T-helper 17 cell (primary cell): ENCODE data around the gene MYH2. TPM values are rescaled to one million over a fixed set of nuclear protein-coding genes. Genes with fewer than 3 reads are reported as not detected.

Source experiments
- ATAC-seq: fragments of 150-1000 bp; cut with Tn5 transposase; 2 replicates; pipeline ENCODE4 v1.10.0; 2021; ENCODE audit warnings: mild to moderate bottlenecking, moderate library complexity
- DNase-seq, 3 donors: peaks; one replicate each; pipeline versions ENCODE4 v3.0.0 to v3.0.0-alpha.2; 2020 to 2021
- H3K9me3 ChIP-seq: one replicate; pipeline ENCODE4 v1.7.0; 2013; ENCODE audit warnings: low read length, mild to moderate bottlenecking; ENCODE audit not compliant: control insufficient read depth, poor library complexity, severe bottlenecking
- H3K27ac Mint-ChIP-seq: one replicate; pipeline ENCODE4 v1.8.0; 2022; ENCODE audit warnings: mild to moderate bottlenecking, moderate library complexity, mixed read lengths
- H3K27me3 Mint-ChIP-seq: one replicate; pipeline ENCODE4 v1.8.0; 2022; ENCODE audit warnings: mixed read lengths
- H3K36me3 Mint-ChIP-seq: one replicate; pipeline ENCODE4 v1.8.0; 2022; ENCODE audit warnings: low read depth, mixed read lengths
- H3K4me1 Mint-ChIP-seq: one replicate; pipeline ENCODE4 v1.8.0; 2022; ENCODE audit warnings: mild to moderate bottlenecking, mixed read lengths
- H3K4me3 Mint-ChIP-seq: one replicate; pipeline ENCODE4 v1.8.0; 2022; ENCODE audit warnings: mild to moderate bottlenecking, moderate library complexity, mixed read lengths
- total RNA-seq, 4 donors: library from RNA in 2 of 4; stranded (reverse) in 2 of 4; gene quantifications; one replicate each; pipeline ENCODE4 v1.2.3 and lab custom pipeline; 2022 to 2026

MYH2 gene
- total RNA-seq, 2 donors from 2014 or later: not detected

DNA sequence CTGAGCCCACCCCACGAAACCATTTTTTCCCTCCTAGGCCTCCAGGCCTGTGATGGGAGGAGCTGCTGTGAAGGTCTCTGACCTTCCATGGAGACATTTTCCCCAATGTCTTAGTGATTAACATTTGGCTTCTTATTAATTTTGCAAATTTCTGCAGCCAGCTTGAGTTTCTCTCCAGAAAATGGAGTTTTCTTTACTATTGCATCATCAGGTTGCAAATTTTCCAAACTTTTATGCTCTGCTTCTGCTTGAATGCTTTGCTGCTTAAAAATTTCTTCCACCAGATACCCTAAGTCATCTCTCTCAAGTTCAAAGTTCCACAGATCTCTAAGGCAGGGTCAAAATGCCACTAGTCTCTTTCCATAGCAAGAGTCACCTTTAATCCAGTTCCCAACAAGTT lies 67.2 kb downstream of the MYH2 start:
- no peak overlapping the region for H3K4me3 Mint-ChIP-seq
- no peaks in the 10 kb centered on the region for H3K36me3 Mint-ChIP-seq
- ATAC-seq (no peak), DNase-seq (no peak)
- no peaks in the 10 kb centered on the region for H3K9me3 ChIP-seq
- no peaks in the 10 kb centered on the region for H3K4me1 Mint-ChIP-seq
- H3K27ac Mint-ChIP-seq: no peak overlapping the region
- no peaks in the 10 kb centered on the region for H3K27me3 Mint-ChIP-seq

DNA sequence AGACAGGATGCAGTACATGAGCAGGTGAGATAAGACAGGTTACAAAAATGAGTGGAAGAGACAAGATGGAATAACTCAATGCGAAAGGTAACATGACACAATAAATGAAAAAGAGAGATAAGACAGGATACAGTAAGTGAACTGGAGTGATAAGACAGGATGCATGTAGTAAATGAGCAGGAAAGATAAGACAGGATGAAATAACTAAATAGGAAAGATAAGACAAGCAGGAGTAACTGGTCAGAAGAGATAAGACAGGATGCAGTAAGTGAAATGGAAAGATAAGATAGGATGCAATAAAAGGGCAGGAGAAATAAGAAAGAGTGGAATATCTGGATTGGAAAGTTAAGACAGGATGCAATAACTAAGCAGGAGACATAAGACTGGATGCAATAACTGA lies 71.8 kb downstream of the MYH2 start:
- no peak overlapping the region for H3K4me3 Mint-ChIP-seq
- no peaks in the 10 kb centered on the region for H3K36me3 Mint-ChIP-seq
- H3K4me1 Mint-ChIP-seq: no peaks in the 10 kb centered on the region

DNA sequence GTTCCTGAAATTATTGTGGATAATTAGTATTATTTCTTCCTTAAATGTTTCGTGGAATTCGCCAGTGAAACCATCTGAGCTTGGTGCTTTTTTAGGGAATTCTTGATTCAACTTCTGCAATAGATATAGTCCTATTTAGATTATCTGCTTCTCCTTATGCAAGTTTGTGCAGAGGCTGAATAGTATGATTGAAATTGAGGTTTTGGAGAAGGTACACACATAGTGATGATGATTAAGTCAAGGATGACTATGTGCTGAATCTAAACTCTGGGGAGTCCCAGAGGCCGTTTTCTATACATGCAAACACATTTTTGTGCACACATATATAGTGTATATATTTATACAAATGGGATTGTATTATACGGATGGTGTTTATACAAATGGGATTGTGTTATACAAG lies 74.9 kb downstream of the MYH2 start:
- Mint-ChIP-seq H3K27me3 (no peaks in the 10 kb centered on the region), H3K27ac (no peak overlapping the region), H3K36me3 (no peaks in the 10 kb centered on the region), H3K4me1 (no peaks in the 10 kb centered on the region), H3K4me3 (no peak overlapping the region)
- DNase-seq (no peak), ATAC-seq (no peak)
- no peaks in the 10 kb centered on the region for H3K9me3 ChIP-seq

More for the DNA sequence above, 71.8 kb downstream of the MYH2 start:
- ATAC-seq (no peak), DNase-seq (no peak)
- H3K27ac Mint-ChIP-seq: no peak overlapping the region
- H3K9me3 ChIP-seq: no peaks in the 10 kb centered on the region
- no peaks in the 10 kb centered on the region for H3K27me3 Mint-ChIP-seq

DNA sequence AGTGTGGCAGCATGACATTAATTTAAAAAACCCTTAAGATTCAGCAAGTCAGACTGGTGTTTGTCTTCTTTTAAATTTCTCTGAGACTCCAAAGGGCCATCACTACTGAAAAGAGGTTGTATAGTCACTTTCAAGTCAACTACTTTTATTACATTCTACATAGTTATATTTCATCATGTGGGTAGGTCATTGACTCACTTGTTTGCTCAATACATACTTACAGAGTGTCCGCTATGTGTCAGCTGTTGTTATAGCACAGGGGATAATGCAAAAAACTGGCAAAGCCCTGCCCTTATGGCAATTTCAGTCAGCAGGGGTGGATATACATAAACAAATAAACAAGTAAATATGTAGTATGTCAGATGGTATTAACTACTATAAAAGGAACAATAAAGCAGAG lies 77.6 kb downstream of the MYH2 start:
- Mint-ChIP-seq H3K27ac (no peak overlapping the region), H3K4me1 (no peaks in the 10 kb centered on the region), H3K4me3 (no peak overlapping the region), H3K36me3 (no peaks in the 10 kb centered on the region), H3K27me3 (no peaks in the 10 kb centered on the region)
- ATAC-seq (no peak), DNase-seq (no peak)
- no peaks in the 10 kb centered on the region for H3K9me3 ChIP-seq

Other genes starting within 250 kb of the MYH2 start
- not detected for gene MYH13, start 176.7 kb downstream of the MYH2 start, total RNA-seq
- not detected for gene MYH8, start 127.7 kb downstream of the MYH2 start, total RNA-seq
- gene MYH4, start 80.1 kb downstream of the MYH2 start, total RNA-seq: not detected
- gene MYH1, start 31.1 kb downstream of the MYH2 start, total RNA-seq: not detected
- 1 to 10 TPM; 2.8 to 3.2 TPM for gene MYH3, start 107.7 kb upstream of the MYH2 start, total RNA-seq
- 10 to 100 TPM; 16.4 to 17.7 TPM for gene SCO1, start 147.9 kb upstream of the MYH2 start, total RNA-seq
- 10 to 100 TPM; 17.6 to 20.9 TPM for gene ADPRM, start 147.9 kb upstream of the MYH2 start, total RNA-seq
- under 1 TPM; 0.77 to 0.81 TPM for gene TMEM220, start 180.4 kb upstream of the MYH2 start, total RNA-seq